Stimulated activated CD8-positive, alpha-beta memory T cell treated with anti-CD3 and anti-CD28 coated beads, Interleukin-15, amount 100 ng/mL, for 4 hours (primary cell): Measurements from ENCODE around the gene MPHOSPH6.
"Not testable (repeated sequence)": the region's sequence is repeated elsewhere in the genome, so short reads cannot be mapped to it uniquely, and the experiment has no call there.

Source experiments
- DNase-seq, 2 donors: peaks; one replicate each; pipeline ENCODE4 v3.0.0-alpha.2; 2020; ENCODE audit warnings: low read depth in 2 of 2

The MPHOSPH6 gene

GRCh38 chr16:82118749-82119148 is 51.3 kb downstream of the MPHOSPH6 start:
- no peak for DNase-seq

- DNase-seq = no peak
These were observed 53.5 kb downstream of the MPHOSPH6 start for GRCh38 chr16:82116535-82116934.

GRCh38 chr16:82113741-82114140 is 56.3 kb downstream of the MPHOSPH6 start:
- no peak for DNase-seq

- DNase-seq = no peak
These were observed 58.1 kb downstream of the MPHOSPH6 start for GRCh38 chr16:82111944-82112343.

GRCh38 chr16:82109266-82109665 is 60.8 kb downstream of the MPHOSPH6 start:
- DNase-seq = not testable (repeated sequence)

- DNase-seq = no peak
These were observed 61.2 kb downstream of the MPHOSPH6 start for GRCh38 chr16:82108774-82109173.

GRCh38 chr16:82108100-82108499 is 61.9 kb downstream of the MPHOSPH6 start:
- no peak for DNase-seq

GRCh38 chr16:82105107-82105506 is 64.9 kb downstream of the MPHOSPH6 start:
- DNase-seq = no peak
